ENCODE results near the gene WDR1.

DNA sequence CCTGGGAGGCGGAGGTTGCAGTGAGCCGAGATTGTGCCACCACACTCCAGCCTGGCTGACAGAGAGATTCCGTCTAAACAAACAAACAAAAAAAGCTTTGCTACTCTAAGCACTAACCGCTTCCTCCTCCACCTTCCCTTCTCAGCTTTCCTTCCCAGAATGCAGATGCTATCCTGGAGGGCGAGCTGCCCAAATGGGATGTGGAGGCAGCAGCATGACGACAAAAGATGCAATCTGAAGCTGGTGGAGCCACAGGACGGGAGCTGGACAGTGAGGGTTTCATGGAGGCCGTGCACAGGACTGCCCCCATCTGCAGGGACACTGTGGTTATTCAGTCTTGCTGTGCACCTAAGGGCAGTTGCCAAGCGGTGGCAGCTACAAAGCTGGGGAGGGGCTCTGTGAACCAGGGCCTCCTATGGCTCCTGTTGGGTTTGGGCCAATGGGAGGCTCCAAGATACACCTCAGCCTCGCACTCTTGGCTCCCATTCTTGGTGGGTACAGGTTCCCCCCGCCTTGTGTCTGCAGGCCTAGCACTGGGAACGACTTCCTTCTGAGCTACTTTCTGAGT, 47.4 kb downstream of the WDR1 start:
- TF ChIP-seq GATA3 (IDR thresholded peaks at IDR 0.05; ENCODE audit: low read depth, low read length) (no peak), GATA2 (IDR thresholded peaks at IDR 0.05; ENCODE audit: low read depth, low read length) (no peak)

Data from SH-SY5Y (cell line).